B cell (primary cell): ENCODE results near the gene STBD1. TPM values are rescaled to one million over a fixed set of nuclear protein-coding genes. Genes with fewer than 3 reads are reported as not detected.

Experiments used
- ATAC-seq: fragments of 200-7000 bp; cut with Tn5 transposase; one replicate; pipeline ENCODE4 v1.10.0; 2021; ENCODE audit warnings: low read depth, mild to moderate bottlenecking, moderate number of reproducible peaks, moderate library complexity
- CTCF ChIA-PET: fragments of 350-600 bp; sonication (Branson Sonifier 250); formaldehyde crosslinking; loops from one replicate; lab custom pipeline; 2021; ENCODE audit warnings: antibody characterized with exemption, inconsistent platforms; lab: Charles Lee
- POLR2A ChIA-PET: fragments of 350-600 bp; sonication (Branson Sonifier 250); formaldehyde crosslinking; loops from one replicate; lab custom pipeline; 2021; ENCODE audit warnings: antibody characterized with exemption; lab: Charles Lee
- DNase-seq: peaks from one replicate; pipeline ENCODE4 v3.0.0; 2013
- H2AFZ ChIP-seq: 2 replicates; pipeline ENCODE4 v1.6.1; 2012; ENCODE audit warnings: mild to moderate bottlenecking, low read depth, low read length; ENCODE audit not compliant: insufficient read depth, poor library complexity, severe bottlenecking
- H3K27ac ChIP-seq, 2 donors: 1 replicate in 1 of 2; 2 replicates in 1 of 2; pipeline ENCODE4 v1.5.1; 2012 to 2013; ENCODE audit warnings: low read length in 2 of 2, mild to moderate bottlenecking in 2 of 2, moderate library complexity in 1 of 2
- H3K27me3 ChIP-seq, 4 experiments: fragments of 200-600 bp in 1 of 4; sonication (generic) in 1 of 4; replicated peaks in 1 of 4; 1 replicate in 2 of 4; 2 replicates in 2 of 4; pipeline versions ENCODE4 v1.6.1 to v1.7.0; 2013 to 2016; ENCODE audit warnings: low read length in 3 of 4, mild to moderate bottlenecking in 2 of 4, mixed read lengths in 1 of 4, moderate library complexity in 1 of 4; ENCODE audit not compliant: insufficient read depth in 4 of 4, control insufficient read depth in 3 of 4; ENCODE audit errors: control extremely low read depth in 1 of 4
- H3K36me3 ChIP-seq, 2 experiments: replicated peaks in 1 of 2; 1 replicate in 1 of 2; 2 replicates in 1 of 2; pipeline versions ENCODE4 v1.6.1 to v1.7.1; 2013; ENCODE audit warnings: low read length in 1 of 2; ENCODE audit not compliant: insufficient read depth in 2 of 2, control insufficient read depth in 1 of 2; ENCODE audit errors: control extremely low read depth in 1 of 2, extremely low read depth in 1 of 2
- H3K4me1 ChIP-seq, 2 donors: fragments of 200-600 bp in 1 of 2; sonication (generic) in 1 of 2; 1 replicate in 1 of 2; 2 replicates in 1 of 2; pipeline versions ENCODE4 v1.5.1 to v1.6.1; 2013 to 2017; ENCODE audit warnings: low read length in 2 of 2; ENCODE audit not compliant: control insufficient read depth in 2 of 2, insufficient read depth in 2 of 2
- H3K4me2 ChIP-seq: replicated peaks from 2 replicates; pipeline ENCODE3; 2012; ENCODE audit warnings: mild to moderate bottlenecking, low read depth, low read length; ENCODE audit not compliant: poor library complexity, severe bottlenecking
- H3K4me3 ChIP-seq, 5 experiments: fragments of 200-600 bp in 1 of 5; sonication (generic) in 1 of 5; 1 replicate in 3 of 5; 2 replicates in 2 of 5; pipeline versions ENCODE4 v1.5.1 to v1.7.0; 2011 to 2016; ENCODE audit warnings: low read length in 4 of 5, mild to moderate bottlenecking in 4 of 5, low read depth in 2 of 5, control low read depth in 1 of 5, moderate library complexity in 1 of 5; ENCODE audit not compliant: insufficient read depth in 1 of 5; ENCODE audit errors: control extremely low read depth in 1 of 5, extremely low read depth in 1 of 5
- H3K79me2 ChIP-seq: fragments of 200-600 bp; sonication (generic); one replicate; pipeline ENCODE4 v1.6.0; 2016; ENCODE audit warnings: low read length; ENCODE audit not compliant: control insufficient read depth, insufficient read depth
- H3K9ac ChIP-seq: fragments of 200-600 bp; sonication (generic); 2 replicates; pipeline ENCODE4 v1.6.1; 2017; ENCODE audit warnings: mild to moderate bottlenecking, low read length, moderate library complexity
- H3K9me3 ChIP-seq, 3 donors: one replicate each; pipeline versions ENCODE4 v1.6.1 to v1.7.1; 2013; ENCODE audit warnings: low read length in 2 of 3; ENCODE audit not compliant: control insufficient read depth in 2 of 3, insufficient read depth in 1 of 3; ENCODE audit errors: control extremely low read depth in 1 of 3
- H4K20me1 ChIP-seq: 2 replicates; pipeline ENCODE4 v1.6.0; 2012; ENCODE audit warnings: mild to moderate bottlenecking, low read length; ENCODE audit not compliant: insufficient read depth, control insufficient read depth, poor library complexity, severe bottlenecking
- H3K27ac Mint-ChIP-seq: one replicate; pipeline ENCODE4 v1.8.0; 2021; ENCODE audit warnings: mixed read lengths
- H3K27me3 Mint-ChIP-seq: one replicate; pipeline ENCODE4 v1.8.0; 2021; ENCODE audit warnings: mixed read lengths
- H3K4me1 Mint-ChIP-seq: one replicate; pipeline ENCODE4 v1.8.0; 2021; ENCODE audit warnings: mixed read lengths
- H3K4me3 Mint-ChIP-seq: one replicate; pipeline ENCODE4 v1.8.0; 2021; ENCODE audit warnings: mixed read lengths
- H3K9me3 Mint-ChIP-seq: one replicate; pipeline ENCODE4 v1.8.0; 2022; ENCODE audit warnings: mixed read lengths; ENCODE audit not compliant: insufficient read depth
- CTCF ChIP-seq: fragments of 200-600 bp; IDR thresholded peaks from one replicate; pipeline ENCODE4 v1.8.0; 2022; ENCODE audit warnings: antibody characterized with exemption, mild to moderate bottlenecking
- EZH2 ChIP-seq: IDR thresholded peaks from 2 replicates; pipeline ENCODE4 v1.6.1; 2012; ENCODE audit warnings: borderline replicate concordance, low read depth, mild to moderate bottlenecking, moderate library complexity, low read length; ENCODE audit not compliant: insufficient read depth, poor library complexity, severe bottlenecking
- WGBS: methylation state at CpG from one replicate; pipeline ENCODE4 v1.1.5; 2013; ENCODE audit warnings: missing lambda C conversion rate; ENCODE audit not compliant: insufficient coverage; 5-methylcytosine and 5-hydroxymethylcytosine counted together
- intact Hi-C: fragments of 100-400 bp; cut with micrococcal nuclease; formaldehyde crosslinking; loops from one replicate; pipeline ENCODE4 v1.10.0; 2022
- polyA plus RNA-seq: library from polyadenylated mRNA; depleted of rRNA; stranded (reverse); fragments of >200 nt; gene quantifications from 2 replicates; pipeline ENCODE4 v1.2.3, GENCODE V29; 2012
- total RNA-seq, 2 donors: library from RNA; stranded (reverse); fragments of 120-200 nt in 1 of 2; gene quantifications; 1 replicate in 1 of 2; 2 replicates in 1 of 2; pipeline versions ENCODE4 v1.2.3 to v1.2.4, GENCODE V29; 2013 to 2022

The STBD1 gene
- total and polyA plus RNA-seq, 2 donors (not counting 1 experiment from before 2014, with no cell fraction given): not detected

- Histone ChIP-seq H3K9ac (no peak overlapping the region), H3K36me3 (no peaks in the 10 kb centered on the region), H3K27me3 (peaks cover 0 to 4% (median 0%) of the 10 kb centered on the region in 4 experiments), H3K4me3 (no peak overlapping the region), H2AFZ (no peak overlapping the region), H3K79me2 (no peaks in the 10 kb centered on the region), H3K4me1 (peaks cover 0 to 2% of the 10 kb centered on the region in 2 donors), H3K9me3 (peaks cover 2 to 5% (median 4%) of the 10 kb centered on the region in 3 donors), H3K27ac (no peak overlapping the region), H3K4me2 (no peak overlapping the region), H4K20me1 (no peaks in the 10 kb centered on the region)
- intact Hi-C loops: no loop called here
- ATAC-seq (no peak), DNase-seq (no peak)
- no peak overlapping the region for H3K4me3 Mint-ChIP-seq
- 61% methylated on average over 5 of the region's 9 CpGs for WGBS
- H3K27me3 Mint-ChIP-seq: peaks cover 3% of the 10 kb centered on the region
- ChIA-PET POLR2A (no interaction called here), CTCF (no interaction called here)
- peaks cover 18% of the 10 kb centered on the region for H3K9me3 Mint-ChIP-seq
- TF ChIP-seq CTCF (no peak), EZH2 (no peak)
- no peak overlapping the region for H3K27ac Mint-ChIP-seq
- H3K4me1 Mint-ChIP-seq: peaks cover 5% of the 10 kb centered on the region
Observed at GRCh38 chr4:76354517-76355473, 48.3 kb downstream of the STBD1 start.

GRCh38 chr4:76357981-76358380 is 51.4 kb downstream of the STBD1 start:
- Histone ChIP-seq H3K9ac (no peak overlapping the region), H4K20me1 (no peaks in the 10 kb centered on the region), H3K4me1 (peaks cover 0 to 2% of the 10 kb centered on the region in 2 donors), H3K9me3 (peaks cover 3 to 12% (median 6%) of the 10 kb centered on the region in 3 donors), H3K4me2 (no peak overlapping the region), H3K27ac (no peak overlapping the region), H3K36me3 (no peaks in the 10 kb centered on the region), H3K27me3 (peaks cover 0 to 4% (median 0%) of the 10 kb centered on the region in 4 experiments), H3K79me2 (no peaks in the 10 kb centered on the region), H3K4me3 (no peak overlapping the region), H2AFZ (no peak overlapping the region)
- TF ChIP-seq CTCF: no peak
- no peak for TF ChIP-seq EZH2
- DNase-seq (no peak), ATAC-seq (no peak)
- Mint-ChIP-seq H3K4me3 (no peak overlapping the region), H3K27ac (no peak overlapping the region), H3K4me1 (peaks cover 5% of the 10 kb centered on the region), H3K27me3 (peaks cover 3% of the 10 kb centered on the region), H3K9me3 (peaks cover 20% of the 10 kb centered on the region)
- intact Hi-C loops: no loop called here
- CTCF ChIA-PET: no interaction called here
- 58% methylated on average over 2 of the region's 2 CpGs for WGBS
- POLR2A ChIA-PET: no interaction called here
